ENCODE results near the gene CHAC1. TPM values are rescaled to one million over a fixed set of nuclear protein-coding genes. Genes with fewer than 3 reads are reported as not detected.

CHAC1 gene
- total RNA-seq, 1 donor from 2014 or later: 0.58 TPM

Other genes starting within 250 kb of the CHAC1 start
- 38.3 TPM for gene RMDN3, start 198.2 kb upstream of the CHAC1 start, total RNA-seq
- 9.8 TPM for gene GCHFR, start 189.4 kb upstream of the CHAC1 start, total RNA-seq
- gene C15orf62, start 183.5 kb upstream of the CHAC1 start, total RNA-seq: 0.49 TPM
- gene ZFYVE19, start 146.4 kb upstream of the CHAC1 start, total RNA-seq: 24.9 TPM
- 36.2 TPM for gene DNAJC17, start 146.0 kb upstream of the CHAC1 start, total RNA-seq
- gene PPP1R14D, start 124.8 kb upstream of the CHAC1 start, total RNA-seq: not detected
- gene SPINT1, start 109.4 kb upstream of the CHAC1 start, total RNA-seq: 4.0 TPM
- gene RHOV, start 79.2 kb upstream of the CHAC1 start, total RNA-seq: 0.22 TPM
- gene VPS18, start 59.0 kb upstream of the CHAC1 start, total RNA-seq: 17.3 TPM
- gene DLL4, start 24.1 kb upstream of the CHAC1 start, total RNA-seq: 33.3 TPM
- gene INO80, start 162.8 kb downstream of the CHAC1 start, total RNA-seq: 30.2 TPM

All from sciatic nerve (tissue), 1 donor.